Stimulated activated CD4-positive, alpha-beta T cell treated with anti-CD3 and anti-CD28 coated beads, Interleukin-4, amount 100 ng/mL, for 1 hour (primary cell): ENCODE measurements around the gene ITFG1.
"Not testable (repeated sequence)": the region's sequence is repeated elsewhere in the genome, so short reads cannot be mapped to it uniquely, and the experiment has no call there.

Experiments
- DNase-seq: peaks from one replicate; pipeline ENCODE4 v3.0.0-alpha.2; 2020

ITFG1 gene

GRCh38 chr16:47229053-47230050, 231.5 kb downstream of the ITFG1 start:
- DNase-seq: no peak

GRCh38 chr16:47228241-47228640, 232.6 kb downstream of the ITFG1 start:
- DNase-seq: no peak

- no peak for DNase-seq
Observed at GRCh38 chr16:47213761-47214440, 247.0 kb downstream of the ITFG1 start.

GRCh38 chr16:47211218-47211617, 249.6 kb downstream of the ITFG1 start:
- no peak for DNase-seq

GRCh38 chr16:47204736-47205504, 255.9 kb downstream of the ITFG1 start:
- DNase-seq: no peak

GRCh38 chr16:47203433-47203832, 257.4 kb downstream of the ITFG1 start:
- not testable (repeated sequence) for DNase-seq

- DNase-seq: no peak
Observed at GRCh38 chr16:47198180-47198575, 262.7 kb downstream of the ITFG1 start.

DNA sequence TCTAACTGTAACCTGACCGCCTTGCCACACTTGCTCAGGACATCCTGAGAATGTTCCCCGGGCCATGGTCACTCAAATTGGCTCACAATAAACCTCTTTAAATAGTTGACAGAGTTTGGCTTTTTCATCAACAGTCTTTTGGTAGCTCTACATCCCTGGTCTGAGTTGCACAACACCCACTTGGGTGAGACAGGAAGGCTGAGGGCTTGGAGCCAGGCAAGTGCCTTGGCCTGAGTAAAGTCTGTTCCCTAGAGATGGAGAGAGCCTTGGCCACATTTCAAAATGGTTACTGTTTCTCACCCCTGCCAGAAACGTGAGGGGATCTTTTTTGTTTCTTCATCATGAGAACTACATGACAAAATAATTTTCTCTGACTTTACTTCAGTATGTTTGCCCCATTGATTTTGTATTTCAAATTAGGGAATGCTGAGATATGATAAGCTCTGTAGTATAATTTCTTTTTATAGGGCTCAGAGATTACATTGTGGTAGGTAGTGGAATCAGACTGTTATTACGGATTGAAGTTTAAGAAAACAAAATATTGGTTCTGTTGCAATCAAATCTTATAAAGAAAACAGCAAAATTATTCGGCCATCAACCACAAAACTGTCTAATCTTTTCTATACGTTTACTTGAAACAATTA, 263.2 kb downstream of the ITFG1 start:
- no peak for DNase-seq

GRCh38 chr16:47196457-47196856, 264.4 kb downstream of the ITFG1 start:
- no peak for DNase-seq

DNA sequence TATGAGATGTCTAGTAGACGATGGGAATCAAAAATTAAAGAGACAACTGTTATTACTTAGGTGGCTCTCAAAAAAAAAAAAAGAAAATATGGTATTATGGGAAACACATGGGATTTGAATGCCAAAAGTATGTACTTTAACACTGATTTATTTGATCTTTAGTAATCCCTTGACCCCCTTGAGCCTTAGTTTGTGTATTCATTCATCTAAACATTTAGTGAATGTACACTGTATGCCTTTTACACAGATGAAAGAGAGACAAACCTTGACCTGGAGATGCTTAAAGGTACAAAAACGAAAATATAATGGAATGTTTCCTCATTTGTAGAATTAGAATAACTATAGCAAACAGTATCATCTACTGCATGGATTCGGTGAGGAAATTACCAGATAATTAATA, 278.5 kb downstream of the ITFG1 start:
- DNase-seq: no peak

DNA sequence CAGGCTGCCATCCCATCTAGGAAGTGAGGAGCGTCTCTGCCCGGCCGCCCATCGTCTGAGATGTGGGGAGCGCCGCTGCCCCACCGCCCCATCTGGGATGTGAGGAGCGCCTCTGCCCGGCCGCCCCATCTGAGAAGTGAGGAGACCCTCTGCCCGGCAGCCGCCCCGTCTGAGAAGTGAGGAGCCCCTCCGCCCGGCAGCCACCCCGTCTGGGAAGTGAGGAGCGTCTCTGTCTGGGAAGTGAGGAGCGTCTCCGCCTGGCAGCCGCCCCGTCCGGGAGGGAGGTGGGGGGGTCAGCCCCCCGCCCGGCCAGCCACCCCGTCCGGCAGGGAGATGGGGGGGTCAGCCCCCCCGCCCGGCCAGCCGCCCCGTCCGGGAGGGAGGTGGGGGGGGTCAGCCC, 279.8 kb downstream of the ITFG1 start:
- DNase-seq: not testable (repeated sequence)

- no peak for DNase-seq
Observed at GRCh38 chr16:47180073-47180472, 280.8 kb downstream of the ITFG1 start.

DNA sequence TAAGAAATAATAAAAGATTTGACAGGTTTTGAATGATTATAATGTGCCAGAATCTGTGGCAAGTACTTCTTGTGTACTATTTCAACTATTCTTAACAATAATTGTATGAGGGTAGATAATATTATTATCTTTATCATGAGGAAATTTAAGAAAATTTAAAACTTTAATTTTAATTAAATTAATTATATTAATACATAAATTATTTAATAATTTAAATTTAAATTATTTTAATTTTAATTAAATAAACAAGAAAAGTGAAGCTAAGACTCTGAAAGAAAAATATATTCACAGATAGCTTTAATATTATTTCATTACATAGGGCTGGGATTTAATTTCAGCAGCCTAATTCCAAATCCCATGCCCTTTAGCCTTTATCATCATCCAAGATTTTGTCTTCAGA, 285.7 kb downstream of the ITFG1 start:
- no peak for DNase-seq

DNA sequence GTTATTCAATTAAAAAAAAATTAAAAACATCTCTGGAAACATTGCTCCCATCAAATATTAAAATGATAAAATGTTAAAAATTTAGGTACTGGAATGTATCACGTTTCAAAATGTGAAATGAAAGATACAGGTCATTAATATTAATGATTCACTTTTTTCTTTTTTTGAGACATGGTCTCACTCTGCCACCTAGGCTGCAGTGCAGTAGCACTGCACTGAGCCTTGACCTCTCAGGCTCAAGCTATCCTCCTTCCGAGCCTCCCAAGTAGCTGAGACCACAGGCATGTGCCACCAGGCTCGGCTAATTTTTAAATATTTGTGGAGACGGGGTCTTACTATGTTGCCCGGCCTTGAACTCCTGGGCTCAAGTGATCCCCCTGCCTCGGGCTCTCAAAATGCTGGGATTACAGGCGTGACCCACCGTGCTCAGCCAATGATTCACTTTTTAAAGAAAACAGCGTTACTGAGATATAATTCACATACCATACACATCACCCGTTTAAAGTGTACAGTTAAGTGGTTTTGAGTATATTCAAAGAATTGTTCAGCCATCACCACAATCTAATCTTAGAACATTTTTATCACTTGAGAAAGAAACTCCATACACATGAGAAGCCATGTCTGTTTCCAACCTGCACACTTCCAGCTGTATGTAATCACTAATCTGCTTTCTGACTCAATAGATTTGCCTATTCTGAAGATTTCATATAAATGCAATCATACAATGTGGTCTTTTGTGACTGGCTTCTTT, 298.0 kb downstream of the ITFG1 start:
- DNase-seq: no peak

- no peak for DNase-seq
Observed at GRCh38 chr16:47161464-47161863, 299.4 kb downstream of the ITFG1 start.

GRCh38 chr16:47160422-47160821, 300.4 kb downstream of the ITFG1 start:
- no peak for DNase-seq

- no peak for DNase-seq
Observed at GRCh38 chr16:47158992-47159391, 301.9 kb downstream of the ITFG1 start.

- no peak for DNase-seq
Observed at GRCh38 chr16:47156680-47157215, 304.1 kb downstream of the ITFG1 start.

GRCh38 chr16:47152501-47152900, 308.4 kb downstream of the ITFG1 start:
- DNase-seq: not testable (repeated sequence)

DNA sequence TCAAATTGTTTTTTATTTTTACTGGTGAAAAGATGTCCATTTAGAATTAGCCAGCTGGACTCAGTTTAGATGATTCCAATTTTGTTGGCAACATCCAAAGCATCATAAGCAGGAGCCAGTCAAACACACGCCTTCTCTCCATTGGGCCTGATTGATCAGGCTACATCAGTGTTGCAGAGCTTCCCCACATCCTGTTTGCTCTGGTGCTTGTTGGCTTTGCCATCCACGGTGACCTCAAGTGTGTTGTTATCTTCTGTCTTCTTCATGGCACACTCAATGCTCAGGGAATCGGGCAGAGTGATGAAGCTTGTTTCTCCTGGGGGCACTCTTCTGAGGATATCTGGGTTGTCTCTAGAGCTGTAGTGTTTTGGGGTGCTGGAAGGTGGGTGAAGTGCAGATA, 310.8 kb downstream of the ITFG1 start:
- no peak for DNase-seq

DNA sequence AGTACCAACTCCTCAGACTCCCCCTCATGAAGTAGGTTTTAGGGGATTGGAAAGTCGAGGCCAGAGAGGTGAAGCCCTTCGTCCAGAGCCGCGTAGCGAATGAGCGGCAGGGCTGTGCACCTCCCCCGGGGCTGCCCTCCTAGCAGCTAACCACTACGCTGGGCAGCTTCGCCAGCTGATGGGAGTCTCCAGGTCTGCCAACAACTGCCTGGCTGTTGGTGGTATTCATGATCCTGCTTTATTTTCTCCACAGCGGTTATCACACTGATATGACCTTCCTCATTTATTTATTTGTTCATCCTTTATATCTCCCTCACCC, 316.3 kb downstream of the ITFG1 start:
- DNase-seq: no peak
